Psoas muscle (tissue), 8 donors: ENCODE measurements around the gene CACNG8. TPM values are rescaled to one million over a fixed set of nuclear protein-coding genes. Genes with fewer than 3 reads are reported as not detected.

ENCODE experiments used
- ATAC-seq, 4 donors: fragments of 200-7000 bp; cut with Tn5 transposase; one replicate each; pipeline ENCODE4 v1.9.1; 2020; ENCODE audit warnings: moderate library complexity in 3 of 4, mild to moderate bottlenecking in 2 of 4
- DNase-seq, 2 donors: peaks; one replicate each; pipeline ENCODE4 v3.0.0-alpha.2; 2020
- H3K27ac ChIP-seq: fragments of 200-600 bp; one replicate; pipeline ENCODE4 v1.8.0; 2022
- H3K27me3 ChIP-seq, 3 donors: fragments of 200-600 bp in 1 of 3; one replicate each; pipeline versions ENCODE4 v1.6.1 to v1.8.0; 2013 to 2022; ENCODE audit warnings: low read length in 2 of 3, mild to moderate bottlenecking in 2 of 3, moderate library complexity in 1 of 3; ENCODE audit not compliant: insufficient read depth in 3 of 3
- H3K36me3 ChIP-seq, 2 donors: fragments of 200-600 bp in 1 of 2; one replicate each; pipeline versions ENCODE4 v1.6.1 to v1.8.0; 2013 to 2022; ENCODE audit warnings: low read depth in 1 of 2, mild to moderate bottlenecking in 1 of 2, moderate library complexity in 1 of 2; ENCODE audit not compliant: insufficient read depth in 1 of 2
- H3K4me1 ChIP-seq: fragments of 200-600 bp; one replicate; pipeline ENCODE4 v1.8.0; 2022
- H3K4me3 ChIP-seq: fragments of 200-600 bp; one replicate; pipeline ENCODE4 v1.8.0; 2022; ENCODE audit warnings: mild to moderate bottlenecking
- H3K9me3 ChIP-seq: fragments of 200-600 bp; one replicate; pipeline ENCODE4 v1.8.0; 2022
- WGBS, 3 donors: extraction: QIAGEN DNeasy Blood & Tissue Kit; methylation state at CpG; one replicate each; pipeline versions ENCODE4 v1.1.6 to v1.1.7; 2013; 5-methylcytosine and 5-hydroxymethylcytosine counted together
- intact Hi-C, 2 donors: fragments of 100-400 bp; cut with DNase I; formaldehyde crosslinking; loops; one replicate each; pipeline versions ENCODE4 v1.11.0 to v1.14.2; 2022
- polyA plus RNA-seq, 3 donors: library from polyadenylated mRNA; stranded (reverse); fragments of 200-250 nt; gene quantifications; one replicate each; pipeline ENCODE4 v1.2.3, GENCODE V29; 2013
- total RNA-seq, 4 donors: library from RNA; stranded (reverse); fragmentation: NEBNext Ultra II Directional in 2 of 4; extraction: Animal tissue kit (Norgen Biotek cat#: 25700) in 2 of 4; gene quantifications; one replicate each; pipeline versions ENCODE4 v1.2.1 to v1.2.4, GENCODE V29; 2021 to 2023
- TF ChIP-seq, protein P1 (sequence below): fragments of 200-600 bp; IDR thresholded peaks from one replicate; pipeline ENCODE4 v1.8.0; 2022; ENCODE audit warnings: antibody characterized with exemption
- donor health status: healthy with polysubstance abuse.
- donor health status: DM: no; HTN: no; CAD: no; lungs with moderate emphysema.
- donor health status: Bipolar disorder and iron deficiency.
- donor health status: healthy.
- donor health status: DM: yes; HTN: yes; CAD: no.
- donor health status: DM: no; HTN: no; CAD: no.
- donor health status: DM: no; HTN: no; CAD: no.
- donor health status: DM: yes; HTN: yes; CAD: no.

The CACNG8 gene
- total and polyA plus RNA-seq, 7 donors: 0.04 to 0.42 (median 0.16) TPM

DNA sequence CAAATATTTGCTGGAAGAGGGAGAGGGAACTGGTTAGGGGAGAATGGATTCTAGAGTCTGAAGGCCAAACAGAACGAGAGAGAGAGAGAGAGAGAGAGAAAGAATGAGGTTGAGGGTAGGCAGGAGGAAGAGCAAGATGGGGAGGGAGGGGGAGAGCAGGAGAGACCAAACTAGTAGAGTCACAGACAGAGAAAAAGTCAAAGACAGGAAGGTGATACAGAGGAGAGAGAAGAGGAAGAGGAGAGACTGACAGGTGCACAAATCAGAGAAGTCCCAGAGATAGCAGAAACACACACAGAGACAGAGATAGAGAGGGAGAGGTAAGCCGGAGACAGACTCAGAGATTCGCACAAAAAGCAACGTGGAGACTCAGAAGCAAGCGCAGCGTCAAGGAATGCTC is 23.1 kb downstream of the CACNG8 start:
- no peak for DNase-seq
- TF ChIP-seq, protein P1, sequence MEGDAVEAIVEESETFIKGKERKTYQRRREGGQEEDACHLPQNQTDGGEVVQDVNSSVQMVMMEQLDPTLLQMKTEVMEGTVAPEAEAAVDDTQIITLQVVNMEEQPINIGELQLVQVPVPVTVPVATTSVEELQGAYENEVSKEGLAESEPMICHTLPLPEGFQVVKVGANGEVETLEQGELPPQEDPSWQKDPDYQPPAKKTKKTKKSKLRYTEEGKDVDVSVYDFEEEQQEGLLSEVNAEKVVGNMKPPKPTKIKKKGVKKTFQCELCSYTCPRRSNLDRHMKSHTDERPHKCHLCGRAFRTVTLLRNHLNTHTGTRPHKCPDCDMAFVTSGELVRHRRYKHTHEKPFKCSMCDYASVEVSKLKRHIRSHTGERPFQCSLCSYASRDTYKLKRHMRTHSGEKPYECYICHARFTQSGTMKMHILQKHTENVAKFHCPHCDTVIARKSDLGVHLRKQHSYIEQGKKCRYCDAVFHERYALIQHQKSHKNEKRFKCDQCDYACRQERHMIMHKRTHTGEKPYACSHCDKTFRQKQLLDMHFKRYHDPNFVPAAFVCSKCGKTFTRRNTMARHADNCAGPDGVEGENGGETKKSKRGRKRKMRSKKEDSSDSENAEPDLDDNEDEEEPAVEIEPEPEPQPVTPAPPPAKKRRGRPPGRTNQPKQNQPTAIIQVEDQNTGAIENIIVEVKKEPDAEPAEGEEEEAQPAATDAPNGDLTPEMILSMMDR: no peak
- 71 to 78% (median 76%) methylated on average over 6 of the region's 6 CpGs for WGBS, 3 donors
- no peak overlapping the region for H3K27ac ChIP-seq
- H3K27me3 ChIP-seq: peaks cover 0 to 8% (median 0%) of the 10 kb centered on the region in 3 donors
- no peak overlapping the region for H3K4me3 ChIP-seq
- intact Hi-C loops: loop anchor here (10.0 kb wide), 2 partner anchors 119 to 479 kb away; partner anchors contain the start of genes LENG9 (in 1 of the 2), NDUFA3 (in 1 of the 2) and OSCAR (in 1 of the 2)
- peaks cover 6% of the 10 kb centered on the region for H3K4me1 ChIP-seq
- H3K9me3 ChIP-seq: no peaks in the 10 kb centered on the region
- ATAC-seq: no peak
- no peaks in the 10 kb centered on the region for H3K36me3 ChIP-seq

DNA sequence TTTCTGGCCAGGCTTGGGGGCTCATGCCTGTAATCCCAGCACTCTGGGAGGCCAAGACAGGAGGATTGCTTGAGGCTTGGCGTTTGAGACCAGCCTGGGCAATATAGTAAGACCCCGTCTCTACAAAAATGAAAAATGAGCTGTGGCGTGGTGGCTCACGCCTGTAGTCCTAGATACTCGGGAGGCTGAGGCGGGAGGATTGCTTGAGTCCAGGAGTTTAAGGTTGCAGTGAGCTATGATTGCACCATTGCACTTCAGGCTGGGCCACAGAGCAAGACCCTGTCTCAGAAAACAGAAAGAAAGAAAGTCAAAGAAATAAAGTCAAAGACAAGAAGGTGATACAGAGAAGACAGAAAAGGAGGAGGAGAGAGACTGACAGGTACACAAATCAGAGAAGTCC is 26.2 kb downstream of the CACNG8 start:
- no peak for ATAC-seq
- no peaks in the 10 kb centered on the region for H3K36me3 ChIP-seq
- DNase-seq: no peak
- TF ChIP-seq, protein P1: no peak
- intact Hi-C loops: loop anchor here (10.0 kb wide), 2 partner anchors 116 to 476 kb away; partner anchors contain the start of genes LENG9 (in 1 of the 2), NDUFA3 (in 1 of the 2) and OSCAR (in 1 of the 2)
- peaks cover 0 to 3% (median 0%) of the 10 kb centered on the region in 3 donors for H3K27me3 ChIP-seq
- no peaks in the 10 kb centered on the region for H3K9me3 ChIP-seq
- 88 to 94% (median 89%) methylated on average over 6 of the region's 6 CpGs for WGBS, 3 donors
- H3K27ac ChIP-seq: no peak overlapping the region
- no peak overlapping the region for H3K4me3 ChIP-seq
- H3K4me1 ChIP-seq: peaks cover 9% of the 10 kb centered on the region

DNA sequence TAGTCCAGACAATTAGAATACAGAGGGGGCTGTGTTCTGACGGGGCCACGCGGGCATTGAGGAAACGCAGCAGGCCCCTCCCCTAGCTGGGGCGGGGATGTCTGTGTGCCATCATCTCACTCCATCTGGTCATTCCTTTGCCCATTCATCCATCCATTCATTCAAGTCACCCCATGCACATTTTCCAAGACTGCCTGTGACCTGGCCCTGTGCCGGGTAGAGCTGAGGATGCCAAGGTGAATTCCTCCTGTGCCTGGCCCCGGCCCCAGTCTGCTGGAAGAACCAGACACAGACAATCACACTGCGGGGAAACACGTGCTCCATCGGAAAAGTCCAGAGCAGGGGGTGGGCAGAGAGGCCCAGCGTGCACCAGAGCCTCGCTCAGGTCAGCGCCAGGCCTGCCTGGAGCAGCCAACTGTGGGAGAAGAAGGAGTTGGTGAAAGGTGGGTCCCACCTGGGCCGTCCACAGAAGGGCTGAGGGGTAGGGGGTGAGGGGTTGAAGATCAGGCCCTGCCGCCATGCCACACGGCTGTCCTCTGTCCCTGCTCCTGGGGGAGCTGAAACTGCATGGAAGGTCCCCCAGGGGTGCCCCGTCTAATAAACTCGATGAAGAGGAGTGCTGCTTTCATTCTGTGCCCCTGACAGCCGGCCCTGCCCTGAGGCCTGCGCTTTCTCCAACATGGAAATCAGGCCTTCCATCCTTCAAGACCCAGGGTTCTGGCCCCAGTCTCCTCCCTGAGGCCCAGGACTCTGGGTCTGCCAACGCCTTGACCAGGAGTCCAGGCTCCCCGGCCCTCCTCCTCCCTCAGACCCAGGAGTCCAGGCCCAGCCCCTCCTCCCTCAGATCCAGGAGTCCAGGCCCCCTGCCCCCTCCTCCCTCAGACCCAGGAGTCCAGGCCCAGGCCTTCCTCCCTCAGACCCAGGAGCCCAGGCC is 27.1 kb downstream of the CACNG8 start:
- Histone ChIP-seq H3K27ac (peak overlapping the region; percentile 58), H3K4me1 (peaks cover 9% of the 10 kb centered on the region), H3K36me3 (no peaks in the 10 kb centered on the region), H3K27me3 (peaks cover 0 to 6% (median 0%) of the 10 kb centered on the region in 3 donors), H3K4me3 (no peak overlapping the region), H3K9me3 (no peaks in the 10 kb centered on the region)
- WGBS, 3 donors: 26 to 45% (median 31%) methylated on average over 21 to 22 of the region's 22 CpGs
- ATAC-seq: peak in 3 of 4 donors; percentile 4 to 44 (median 38)
- intact Hi-C loops: loop anchor here (10.0 kb wide), 2 partner anchors 115 to 475 kb away; partner anchors contain the start of genes LENG9 (in 1 of the 2), NDUFA3 (in 1 of the 2) and OSCAR (in 1 of the 2)
- TF ChIP-seq, protein P1: no peak
- DNase-seq: peak in 1 of 2 donors; percentile 83

DNA sequence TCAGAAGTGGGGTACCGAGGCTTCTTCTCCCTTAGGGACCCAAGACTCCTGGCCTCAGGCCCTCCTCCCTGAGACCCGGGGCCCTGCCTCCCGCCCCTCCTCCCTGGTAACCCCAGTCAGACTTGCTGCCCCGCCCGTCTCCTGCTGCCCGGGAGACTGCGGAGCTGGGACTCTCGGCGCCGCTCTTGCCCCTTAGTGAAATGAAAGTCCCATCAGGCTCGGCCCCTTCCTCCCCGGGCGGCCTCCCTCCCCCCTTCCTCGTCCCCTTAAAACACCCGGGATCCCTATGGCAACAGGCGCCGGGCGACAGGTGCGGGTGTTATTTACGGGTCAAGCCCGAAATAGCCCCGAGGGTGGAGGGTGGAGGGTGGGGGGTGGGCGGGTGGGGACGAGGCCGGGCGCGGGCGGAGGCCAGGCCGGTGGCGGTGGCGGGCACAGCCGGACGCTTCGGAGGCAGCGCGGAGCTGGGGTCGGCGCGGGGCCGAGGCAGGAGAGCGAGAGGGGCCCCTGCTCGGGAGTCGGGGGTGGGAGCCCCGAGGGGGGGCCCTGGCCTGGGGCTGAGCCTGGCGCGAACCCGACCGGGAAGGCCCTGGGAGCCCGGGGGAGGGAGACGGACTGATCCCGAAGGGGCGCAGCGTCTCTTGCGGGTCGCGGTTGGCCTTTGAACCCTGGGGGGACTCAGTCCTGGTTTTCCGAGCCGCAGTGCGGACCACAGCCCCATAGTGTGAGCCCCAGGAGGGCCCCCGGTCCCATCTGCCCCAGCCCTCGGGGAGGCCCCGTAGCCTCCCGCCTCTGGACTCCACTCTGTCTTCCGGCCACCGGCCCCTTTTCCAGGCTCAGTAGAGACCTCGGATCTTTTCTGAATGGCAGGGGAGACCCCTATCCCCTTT is 28.7 kb downstream of the CACNG8 start, which contains the start of gene CACNG6:
TSS of gene CACNG6 (plus strand) at position 414 of the 890 bp plus-strand sequence. CDS start 1,241 bp downstream, outside the sequence.
- H3K36me3 ChIP-seq: no peaks in the 10 kb centered on the region
- DNase-seq (peak; percentile 67 to 88), ATAC-seq (peak; percentile 86 to 93 (median 90))
- WGBS, 3 donors: 2 to 4% (median 3%) methylated on average over 35 to 66 of the region's 66 CpGs
- H3K9me3 ChIP-seq: no peaks in the 10 kb centered on the region
- peaks cover 9% of the 10 kb centered on the region for H3K4me1 ChIP-seq
- TF ChIP-seq, protein P1: no peak
- H3K4me3 ChIP-seq: peak within 1 kb of the TSS; percentile 84
- intact Hi-C loops: no loop called here
- H3K27ac ChIP-seq: peak within 1 kb of the TSS; percentile 96
- peaks cover 0 to 6% (median 0%) of the 10 kb centered on the region in 3 donors for H3K27me3 ChIP-seq
